ENCODE measurements around the gene PRR30.

Gene PRR30

GRCh38 chr2:27170581-27171337, 31.5 kb upstream of the PRR30 start:
- ChIA-PET CTCF (interaction anchor here (0.9 to 2.6 kb wide), 17 partner anchors 11 to 209 kb away, joined by 3 to 30 read pairs (median 4); partner anchors contain the start of genes PREB and TCF23), POLR2A (no interaction called here)
- TF ChIP-seq CTCF (IDR thresholded peaks at IDR 0.05; ENCODE audit: control extremely low read depth, extremely low read depth, low read depth, missing control alignments) = no peak
- DNase-seq (ENCODE audit: extremely low spot score) = no peak

- CTCF ChIA-PET = interaction anchor here (1.1 kb wide), 1 partner anchor 27 kb away, joined by 3 read pairs; no protein-coding TSS in a partner anchor
- POLR2A ChIA-PET = interaction anchor here (0.6 kb wide), 1 partner anchor 68 kb away, joined by 3 read pairs; no protein-coding TSS in a partner anchor
- no peak for DNase-seq (ENCODE audit: extremely low spot score)
- no peak for TF ChIP-seq CTCF (IDR thresholded peaks at IDR 0.05; ENCODE audit: control extremely low read depth, extremely low read depth, low read depth, missing control alignments)
Observed at GRCh38 chr2:27164960-27165763, 26.0 kb upstream of the PRR30 start.

- DNase-seq (ENCODE audit: extremely low spot score) = no peak
- ChIA-PET POLR2A (no interaction called here), CTCF (interaction anchor here (0.6 to 1.5 kb wide), 2 partner anchors 13 kb away, joined by 3 read pairs; no protein-coding TSS in a partner anchor)
- no peak for TF ChIP-seq CTCF (IDR thresholded peaks at IDR 0.05; ENCODE audit: control extremely low read depth, extremely low read depth, low read depth, missing control alignments)
Observed at GRCh38 chr2:27162151-27163121, 23.2 kb upstream of the PRR30 start.

- CTCF ChIA-PET = interaction anchor here (2.1 to 5.2 kb wide), 2 partner anchors 10 to 119 kb away, joined by 5 to 30 read pairs; no protein-coding TSS in a partner anchor
- no peak for DNase-seq (ENCODE audit: extremely low spot score)
- POLR2A ChIA-PET = interaction anchor here (0.6 kb wide), 2 partner anchors 34 to 114 kb away, joined by 3 to 8 read pairs; no protein-coding TSS in a partner anchor
- TF ChIP-seq CTCF (IDR thresholded peaks at IDR 0.05; ENCODE audit: control extremely low read depth, extremely low read depth, low read depth, missing control alignments) = no peak
Observed at GRCh38 chr2:27160191-27160590, 21.0 kb upstream of the PRR30 start.

- no peak for DNase-seq (ENCODE audit: extremely low spot score)
- TF ChIP-seq CTCF (IDR thresholded peaks at IDR 0.05; ENCODE audit: control extremely low read depth, extremely low read depth, low read depth, missing control alignments) = no peak
- ChIA-PET POLR2A (no interaction called here), CTCF (interaction anchor here (1.0 to 5.2 kb wide), 5 partner anchors 11 to 122 kb away, joined by 3 to 30 read pairs (median 5); no protein-coding TSS in a partner anchor)
Observed at GRCh38 chr2:27159271-27159670, 20.1 kb upstream of the PRR30 start.
